ENCODE data around the gene IL19.
"Not testable (repeated sequence)": the region's sequence is repeated elsewhere in the genome, so short reads cannot be mapped to it uniquely, and the experiment has no call there.

IL19 gene

GRCh38 chr1:206760590-206760989, 10.0 kb upstream of the IL19 start:
- TF ChIP-seq CTCF (IDR thresholded peaks at IDR 0.05; ENCODE audit: borderline replicate concordance, control extremely low read depth, extremely low read depth, insufficient read depth, missing control alignments) = no peak

GRCh38 chr1:206761159-206761768, 9.3 kb upstream of the IL19 start:
- no peak for TF ChIP-seq CTCF (IDR thresholded peaks at IDR 0.05; ENCODE audit: borderline replicate concordance, control extremely low read depth, extremely low read depth, insufficient read depth, missing control alignments)
- in situ Hi-C loops (cut with MboI; ENCODE audit: low sequenced_read_pairs, unreplicated experiment) = no loop called here
- no peak for DNase-seq (ENCODE audit: low spot score)

More at GRCh38 chr1:206760590-206760989, 10.0 kb upstream of the IL19 start:
- in situ Hi-C loops (cut with MboI; ENCODE audit: low sequenced_read_pairs, unreplicated experiment) = no loop called here
- no peak for DNase-seq (ENCODE audit: low spot score)

GRCh38 chr1:206762741-206763364, 7.7 kb upstream of the IL19 start:
- DNase-seq (ENCODE audit: low spot score) = not testable (repeated sequence)

GRCh38 chr1:206765771-206766170, 4.8 kb upstream of the IL19 start:
- DNase-seq (ENCODE audit: low spot score); in situ Hi-C loops (cut with MboI; ENCODE audit: low sequenced_read_pairs, unreplicated experiment): not testable (repeated sequence)

More at GRCh38 chr1:206762741-206763364, 7.7 kb upstream of the IL19 start:
- in situ Hi-C loops (cut with MboI; ENCODE audit: low sequenced_read_pairs, unreplicated experiment) = not testable (repeated sequence)

- TF ChIP-seq CTCF (IDR thresholded peaks at IDR 0.05; ENCODE audit: borderline replicate concordance, control extremely low read depth, extremely low read depth, insufficient read depth, missing control alignments) = no peak
- in situ Hi-C loops (cut with MboI; ENCODE audit: low sequenced_read_pairs, unreplicated experiment) = no loop called here
- peak; percentile 44 for DNase-seq (ENCODE audit: low spot score)
Measured at GRCh38 chr1:206766251-206766856, 4.2 kb upstream of the IL19 start.

- DNase-seq (ENCODE audit: low spot score) = no peak
- TF ChIP-seq CTCF (IDR thresholded peaks at IDR 0.05; ENCODE audit: borderline replicate concordance, control extremely low read depth, extremely low read depth, insufficient read depth, missing control alignments) = no peak
- in situ Hi-C loops (cut with MboI; ENCODE audit: low sequenced_read_pairs, unreplicated experiment) = no loop called here
Measured at GRCh38 chr1:206768472-206769303, 1.9 kb upstream of the IL19 start.

GRCh38 chr1:206769304-206769731, 1.3 kb upstream of the IL19 start:
- TF ChIP-seq CTCF (IDR thresholded peaks at IDR 0.05; ENCODE audit: borderline replicate concordance, control extremely low read depth, extremely low read depth, insufficient read depth, missing control alignments) = no peak
- in situ Hi-C loops (cut with MboI; ENCODE audit: low sequenced_read_pairs, unreplicated experiment) = no loop called here
- peak; percentile 74 for DNase-seq (ENCODE audit: low spot score)
